ENCODE data around the gene THBS3.
A peak's percentile ranks its signal among the peaks of the same experiment; 100 is the strongest.
"Not testable (repeated sequence)": the region's sequence is repeated elsewhere in the genome, so short reads cannot be mapped to it uniquely, and the experiment has no call there.

THBS3 gene

DNA sequence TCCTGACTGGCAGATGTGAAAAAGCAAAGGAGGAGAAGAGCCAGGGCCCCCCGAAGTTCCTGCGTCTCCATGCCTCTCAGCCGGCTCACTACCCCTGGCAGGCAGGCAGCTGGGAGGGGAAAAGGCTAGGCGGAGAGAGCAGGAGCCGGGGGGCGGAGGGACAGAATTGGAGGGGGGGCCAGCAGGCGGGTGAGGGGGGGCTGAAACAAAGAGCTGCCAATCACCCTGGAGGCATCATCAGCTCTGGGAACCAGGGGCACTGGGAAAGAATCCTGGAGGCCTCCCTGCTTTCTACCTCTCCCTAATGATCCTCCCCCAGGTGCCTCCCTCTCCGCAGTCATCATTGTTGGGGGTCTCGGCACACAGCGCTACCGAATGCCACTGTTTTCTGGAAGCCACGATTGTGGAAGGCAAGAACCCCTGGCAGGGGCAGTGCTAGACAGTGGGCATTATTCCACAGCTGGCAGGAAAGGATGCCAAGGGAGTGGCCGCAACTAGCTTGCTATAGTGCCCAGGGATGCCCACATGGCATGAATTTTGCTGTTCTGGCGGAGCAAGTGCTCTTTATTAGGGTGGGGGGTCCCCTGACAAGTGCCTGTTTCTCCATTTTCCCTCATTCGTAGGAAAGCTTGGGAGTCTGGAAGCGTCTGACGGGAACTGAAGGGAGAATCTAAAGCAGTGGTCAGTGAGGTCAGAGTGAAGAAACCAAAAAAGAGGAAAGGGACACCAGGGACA, at the start of gene THBS3:
Gene THBS3 (minus strand): TSS at position 92 of the 735 bp plus-strand sequence. CDS start 21 bp downstream, at position 71.
- DNase-seq (ENCODE audit: low spot score) = peak; percentile 45

DNA sequence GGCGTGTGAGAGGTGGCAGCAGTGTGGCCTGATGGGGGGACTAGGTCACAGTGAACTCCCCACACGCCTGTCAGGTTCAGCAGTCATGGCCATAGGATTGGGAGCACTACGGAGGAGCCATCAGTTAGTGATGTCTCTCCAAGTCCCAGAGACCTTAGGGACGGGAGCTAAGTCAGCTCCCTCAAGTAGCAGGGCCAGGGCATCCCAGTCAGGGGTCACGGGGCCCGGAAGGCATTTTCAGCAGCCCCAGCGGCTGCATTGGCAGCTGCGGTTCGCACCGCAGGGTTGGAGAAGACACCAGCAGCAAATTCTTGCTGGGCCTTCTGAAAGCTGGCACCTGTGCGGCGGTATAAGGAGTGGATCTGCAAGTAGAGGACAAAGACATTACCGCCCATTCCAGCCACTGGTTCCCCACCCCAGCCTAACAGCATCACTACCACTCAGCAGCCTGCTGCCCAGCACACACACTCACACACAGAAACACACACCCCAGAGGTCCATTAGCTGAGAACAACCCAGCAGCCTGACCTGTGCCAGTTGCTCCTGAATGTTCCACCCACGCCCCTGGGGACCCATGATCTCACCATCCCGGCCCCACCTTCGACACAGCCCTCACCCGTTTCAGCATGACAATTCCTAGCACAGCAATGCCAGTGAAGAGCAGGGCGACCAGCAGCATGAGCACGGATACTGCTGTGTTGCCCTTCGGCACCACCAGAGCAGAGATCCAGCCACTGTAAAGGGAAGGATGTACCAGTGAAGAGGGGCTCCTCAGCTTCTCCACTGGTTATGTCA, 48.6 kb upstream of the THBS3 start:
- no peak for DNase-seq (ENCODE audit: low spot score)

DNA sequence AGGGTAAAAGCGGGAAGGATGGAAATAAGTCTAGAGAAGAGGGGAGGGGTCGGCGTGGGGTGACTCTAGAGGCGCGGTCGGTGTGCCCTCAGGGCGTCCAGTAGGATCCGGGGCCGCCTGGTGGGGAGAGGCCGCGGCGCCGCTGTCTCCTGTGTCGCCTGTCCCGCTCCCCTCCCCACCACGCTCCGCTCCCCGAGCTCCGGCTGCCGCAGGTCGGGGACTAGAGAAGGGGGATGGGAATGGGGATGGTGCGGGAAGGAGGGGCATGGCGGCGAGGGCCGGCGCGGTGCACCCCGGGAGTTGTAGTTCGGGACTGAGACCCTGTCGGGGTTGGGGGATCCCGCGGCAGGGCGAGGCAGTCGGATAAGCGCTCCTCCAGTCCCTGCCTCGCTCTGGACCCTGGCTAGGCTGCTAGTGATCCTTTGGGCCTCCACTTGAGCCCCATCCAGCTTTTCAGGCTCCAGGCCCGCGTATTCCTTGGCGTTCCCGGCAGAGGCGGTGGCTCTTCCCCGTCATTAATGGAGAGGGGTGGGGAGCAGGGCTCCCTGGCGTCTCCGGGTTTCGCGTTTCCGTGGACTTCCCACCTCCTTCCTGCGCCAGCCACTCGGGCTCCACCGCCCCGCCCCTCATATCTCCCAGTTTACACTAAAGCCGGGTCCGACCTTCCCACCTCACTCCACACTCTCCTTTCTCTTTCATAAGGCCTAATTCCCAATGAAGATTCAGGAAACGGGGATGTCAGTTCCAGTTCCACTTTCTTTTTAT, 47.7 kb upstream of the THBS3 start, which contains the start of gene ENTREP3:
Gene ENTREP3 (minus strand): TSS at position 241 of the 765 bp plus-strand sequence. CDS start 606 bp downstream, outside the sequence.
- peak; percentile 76 for DNase-seq (ENCODE audit: low spot score)

DNA sequence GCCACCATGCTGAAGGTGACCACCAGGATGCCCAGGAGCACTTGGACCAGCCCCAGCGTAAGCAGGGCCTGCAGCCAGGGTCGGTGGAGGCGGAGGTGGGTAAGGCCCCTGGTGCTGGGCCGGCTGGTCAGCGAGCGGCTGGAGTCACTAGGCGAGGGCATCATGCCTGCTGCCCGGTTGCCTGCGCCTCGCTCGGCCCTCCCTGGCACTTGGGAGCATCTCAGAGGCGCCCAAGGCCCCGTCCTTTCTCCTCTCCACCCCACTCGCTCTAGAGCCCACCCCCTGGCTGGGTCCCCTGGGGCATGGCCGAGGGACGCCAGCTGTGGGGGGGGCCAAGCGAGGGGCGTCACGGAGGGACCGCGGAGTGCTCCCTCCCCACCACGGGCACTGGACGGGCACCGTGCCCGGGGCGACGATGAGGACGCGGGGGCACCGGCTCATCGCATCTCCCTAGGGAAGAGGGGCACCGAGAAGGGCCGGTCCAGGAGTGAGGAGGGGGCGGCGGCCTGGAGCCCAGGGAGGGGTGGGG, 47.1 kb upstream of the THBS3 start:
- DNase-seq (ENCODE audit: low spot score) = peak; percentile 6

DNA sequence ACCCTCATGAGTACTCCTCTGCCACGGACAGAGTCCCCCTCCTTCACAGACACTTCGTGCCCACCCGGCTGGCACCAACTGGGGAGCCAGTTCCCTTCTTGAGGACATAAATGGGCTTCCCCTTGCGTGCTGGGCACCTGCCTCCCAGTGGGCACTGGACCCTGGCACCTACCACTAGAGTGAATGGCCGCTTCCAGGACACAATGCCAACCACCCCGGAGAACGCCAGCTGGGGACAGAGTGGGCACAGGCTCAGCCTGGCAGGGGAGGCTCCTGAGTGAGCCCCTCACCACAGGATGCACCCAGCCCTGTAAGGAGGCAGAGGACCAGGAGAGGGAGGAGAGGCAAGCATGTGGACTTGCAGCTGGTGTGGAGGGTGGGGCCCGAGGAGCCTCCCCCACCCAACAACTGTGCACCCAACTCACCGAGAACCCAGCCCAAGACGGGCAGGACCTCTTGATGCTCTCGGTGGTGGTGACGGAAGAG, 46.6 kb upstream of the THBS3 start:
- no peak for DNase-seq (ENCODE audit: low spot score)

DNA sequence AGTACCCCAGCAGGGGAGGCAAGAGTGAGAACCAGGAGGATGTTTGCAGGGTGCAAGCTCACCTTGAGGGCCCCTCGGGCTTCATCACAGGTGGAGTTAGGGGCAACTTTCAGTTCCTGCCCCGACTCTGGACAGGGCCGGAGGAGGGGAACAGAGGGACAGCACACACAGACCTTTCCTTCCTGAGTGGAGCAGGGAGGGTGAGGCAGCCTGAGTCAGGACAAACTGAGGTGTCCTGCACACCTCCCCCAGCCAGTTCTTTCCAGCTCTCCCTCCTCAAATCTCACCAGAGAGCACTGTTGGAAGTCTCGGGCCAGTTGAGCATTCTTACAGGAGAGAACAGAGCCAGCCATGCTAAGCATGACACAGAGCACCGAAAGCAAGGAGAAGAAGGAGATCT, 46.1 kb upstream of the THBS3 start:
- DNase-seq (ENCODE audit: low spot score) = peak; percentile 44

DNA sequence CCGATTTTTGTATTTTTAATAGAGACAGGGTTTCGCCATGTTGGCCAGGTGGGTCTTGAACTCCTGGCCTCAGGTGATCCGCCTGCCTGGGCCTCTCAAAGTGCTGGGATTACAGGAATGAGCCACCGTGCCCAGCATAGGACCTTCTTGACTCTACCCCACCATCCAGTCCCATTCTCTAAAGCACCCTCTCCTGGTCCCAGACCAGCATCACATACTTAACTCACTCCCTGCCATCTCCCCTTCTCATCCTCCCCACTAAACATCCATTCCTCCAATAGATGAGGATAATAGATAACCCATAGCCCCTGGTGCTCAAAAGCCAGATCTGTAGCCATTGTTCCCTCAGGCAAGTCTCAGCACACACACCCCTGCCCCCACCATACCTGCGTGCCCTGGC, 45.5 kb upstream of the THBS3 start:
- no peak for DNase-seq (ENCODE audit: low spot score)

DNA sequence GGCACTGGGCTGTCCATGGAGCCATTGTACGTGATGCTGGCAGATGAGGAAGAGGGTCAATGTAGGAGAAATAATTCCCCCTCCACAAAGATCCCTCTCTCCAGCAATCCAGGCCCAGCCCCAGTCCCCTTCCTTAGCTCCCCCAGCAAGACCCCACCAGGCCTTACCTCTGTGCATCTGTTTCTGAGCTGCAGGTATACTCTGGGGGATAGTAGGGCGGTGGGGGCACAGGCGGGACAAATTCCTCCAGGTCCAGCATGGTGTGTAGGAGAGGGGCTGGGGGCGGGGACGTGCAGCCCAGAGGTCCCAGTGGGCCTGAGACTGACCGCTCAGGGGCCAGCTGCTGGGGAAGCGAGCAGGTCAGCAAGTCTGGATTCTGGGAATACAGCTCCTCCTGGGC, 43.9 kb upstream of the THBS3 start:
- no peak for DNase-seq (ENCODE audit: low spot score)

DNA sequence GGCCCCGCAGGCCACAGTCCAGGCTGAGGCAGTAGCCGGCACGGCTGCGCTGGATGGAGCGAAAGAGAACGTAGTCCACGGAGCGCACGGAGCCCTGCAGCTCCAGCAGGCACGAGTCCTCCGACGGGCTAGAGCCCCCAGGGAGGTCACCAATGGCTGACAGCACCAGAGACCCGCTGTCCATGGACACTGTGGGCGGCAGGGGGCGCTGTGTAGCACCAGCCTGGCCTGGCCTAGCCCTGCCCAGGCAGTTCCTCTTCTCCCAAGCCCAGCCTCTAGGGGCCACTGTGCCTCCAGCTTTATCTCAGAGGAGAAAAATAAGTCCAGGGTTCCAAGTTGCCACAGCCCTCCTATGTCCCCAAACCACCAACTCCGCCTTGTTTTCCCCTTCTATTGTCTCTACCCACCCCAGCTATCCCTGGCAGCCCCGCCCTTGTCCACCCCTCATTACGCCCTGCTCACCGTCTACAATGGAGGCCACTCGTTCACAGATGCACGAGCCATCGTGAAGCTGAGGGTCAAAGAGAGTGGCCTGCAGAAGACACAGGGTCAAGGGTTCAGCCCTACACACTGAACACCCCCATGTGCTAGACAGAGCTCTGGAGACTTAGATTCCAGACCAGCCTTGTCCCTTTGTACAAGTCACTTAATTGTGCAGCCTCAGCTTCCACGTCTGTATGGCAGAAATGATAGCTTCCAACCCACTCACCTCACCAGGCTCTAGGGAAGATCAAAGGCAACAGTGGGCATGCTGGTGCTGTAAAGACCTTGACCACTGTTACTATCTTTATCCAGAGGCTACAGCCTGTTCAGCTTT, 43.1 kb upstream of the THBS3 start:
- DNase-seq (ENCODE audit: low spot score) = peak; percentile 90

DNA sequence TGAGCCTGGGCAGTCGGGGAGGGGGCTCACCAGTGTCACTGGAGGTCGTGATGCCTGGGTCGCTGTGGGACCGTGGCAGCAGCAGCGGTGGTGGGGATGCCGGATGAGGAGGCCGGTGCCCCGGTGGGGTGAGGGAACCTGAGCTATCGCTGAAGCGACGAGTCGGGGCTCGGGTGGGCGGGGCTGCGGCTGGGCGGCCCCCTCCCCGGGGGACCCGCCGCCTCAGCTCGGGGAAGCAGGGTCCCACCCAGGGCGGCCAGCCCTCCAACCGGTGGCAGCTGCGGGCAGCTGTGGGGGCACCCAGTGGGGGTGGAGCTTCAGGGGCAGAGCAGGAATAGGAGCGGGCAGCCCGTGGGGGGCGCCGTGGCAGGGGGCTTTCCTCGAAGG, 42.5 kb upstream of the THBS3 start:
- DNase-seq (ENCODE audit: low spot score) = no peak

DNA sequence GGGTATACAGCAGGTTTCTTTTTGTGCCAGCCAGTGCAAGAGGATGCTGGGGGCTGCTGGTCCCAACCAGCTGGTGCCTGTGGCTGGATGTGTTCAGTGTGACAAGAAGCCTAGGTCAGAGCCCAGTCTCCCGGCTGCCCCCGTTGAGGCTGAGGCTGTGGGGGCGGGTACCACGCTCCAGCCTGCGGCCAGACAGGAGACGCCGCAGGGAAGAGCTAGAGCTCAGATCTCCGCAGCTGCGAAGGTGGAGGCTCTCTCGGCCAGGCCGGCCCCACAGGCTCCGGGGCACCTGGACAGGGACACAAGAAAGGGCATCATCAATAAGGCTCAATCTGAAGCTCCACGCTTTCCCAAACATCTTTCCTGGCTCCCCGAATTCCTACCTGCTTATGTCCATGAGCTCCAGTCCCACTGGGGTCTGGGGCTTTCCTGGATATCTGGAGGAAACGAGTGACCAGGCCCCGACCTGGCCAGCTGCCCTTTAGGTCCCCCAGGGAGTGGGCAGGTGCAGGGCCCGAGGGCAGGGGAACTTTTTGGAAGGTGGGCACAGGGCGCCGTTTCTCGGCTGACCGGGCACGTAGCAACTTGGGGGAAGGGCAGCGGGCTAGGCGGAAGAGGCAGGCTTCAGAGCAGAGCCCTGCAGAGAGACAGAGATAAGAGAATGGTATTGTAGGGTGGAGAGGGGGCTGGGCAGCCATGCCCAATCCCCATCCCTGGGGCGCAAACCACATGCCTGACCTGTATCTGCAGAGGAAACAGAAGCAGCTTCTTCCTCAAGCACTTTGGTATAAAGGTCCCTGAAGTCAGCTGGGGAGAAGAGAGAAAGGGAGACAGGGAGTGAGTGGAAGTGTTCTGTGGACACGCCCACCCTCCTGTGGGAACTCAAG, 40.2 kb upstream of the THBS3 start:
- no peak for DNase-seq (ENCODE audit: low spot score)

DNA sequence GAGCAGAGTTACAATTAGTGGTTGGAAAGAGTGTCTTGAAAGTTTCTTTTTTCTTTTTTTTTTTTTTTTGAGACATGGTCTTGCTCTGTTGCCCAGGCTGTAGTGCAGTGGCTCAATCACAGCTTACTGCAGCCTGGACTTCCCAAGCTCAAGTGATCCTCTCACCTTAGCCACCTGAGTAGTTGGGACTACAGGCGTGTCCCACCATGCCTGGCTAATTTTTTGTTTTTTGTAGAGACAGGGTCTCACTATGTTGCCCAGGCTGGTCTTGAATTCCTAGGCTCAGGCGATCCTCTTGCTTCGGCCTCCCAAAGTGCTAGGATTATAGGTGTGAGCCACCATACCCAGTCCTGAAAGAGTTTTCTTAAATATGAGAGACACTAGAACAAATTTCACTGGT, 39.1 kb upstream of the THBS3 start:
- not testable (repeated sequence) for DNase-seq (ENCODE audit: low spot score)

DNA sequence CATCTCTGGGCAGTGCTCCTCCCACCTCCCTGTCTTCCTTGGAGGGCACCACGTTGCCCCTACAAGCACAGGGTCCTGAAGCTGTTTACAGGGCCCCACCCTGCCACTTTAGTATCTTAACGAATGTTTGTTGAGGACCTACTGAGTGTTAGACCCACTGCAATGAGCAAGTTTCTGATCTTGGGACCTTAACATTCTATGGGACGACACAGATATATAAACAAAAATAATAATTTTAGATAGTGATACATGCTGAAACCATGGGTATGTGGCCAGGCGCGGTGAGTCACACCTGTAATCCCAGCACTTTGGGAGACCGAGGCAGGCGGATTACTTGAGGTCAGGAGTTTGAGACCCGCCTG, 37.4 kb upstream of the THBS3 start:
- no peak for DNase-seq (ENCODE audit: low spot score)

DNA sequence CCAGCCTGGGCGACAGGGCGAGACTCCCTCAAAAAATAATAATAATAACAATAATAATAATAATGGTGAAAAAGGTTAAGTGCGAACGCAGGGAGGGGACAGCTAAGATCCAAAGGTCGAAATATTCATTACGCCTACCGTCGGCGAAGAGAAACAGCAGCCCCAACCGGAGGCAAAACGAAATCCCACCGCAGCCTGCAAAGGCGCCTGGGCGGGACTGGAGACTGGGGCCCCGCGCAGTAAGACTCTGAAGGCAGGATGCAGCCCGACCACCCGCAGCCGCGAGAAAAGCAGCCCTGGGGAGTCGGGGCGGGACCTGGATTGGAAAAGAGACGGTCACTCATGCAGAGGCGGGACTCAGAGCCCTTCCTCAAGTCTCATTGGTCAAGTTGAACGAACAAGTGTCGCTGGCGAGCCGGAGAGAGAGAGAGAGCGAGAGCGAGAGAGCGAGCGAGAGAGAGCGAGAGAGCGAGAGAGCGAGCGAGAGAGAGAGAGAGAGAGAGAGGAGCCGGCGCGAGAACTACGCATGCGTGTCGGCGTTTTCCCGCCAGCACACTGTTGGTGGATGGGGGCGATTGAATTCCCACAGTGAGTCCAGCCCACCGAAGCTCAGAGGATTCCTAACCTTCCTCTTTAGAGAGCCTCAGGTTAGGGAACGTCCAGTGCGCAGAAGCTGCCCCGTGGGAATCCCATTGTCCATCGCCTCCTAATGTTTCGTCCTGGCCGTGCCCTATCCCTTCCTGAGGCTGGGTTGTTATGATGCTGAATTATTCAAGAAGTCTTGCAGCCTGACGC, 36.9 kb upstream of the THBS3 start:
- DNase-seq (ENCODE audit: low spot score) = peak; percentile 99

DNA sequence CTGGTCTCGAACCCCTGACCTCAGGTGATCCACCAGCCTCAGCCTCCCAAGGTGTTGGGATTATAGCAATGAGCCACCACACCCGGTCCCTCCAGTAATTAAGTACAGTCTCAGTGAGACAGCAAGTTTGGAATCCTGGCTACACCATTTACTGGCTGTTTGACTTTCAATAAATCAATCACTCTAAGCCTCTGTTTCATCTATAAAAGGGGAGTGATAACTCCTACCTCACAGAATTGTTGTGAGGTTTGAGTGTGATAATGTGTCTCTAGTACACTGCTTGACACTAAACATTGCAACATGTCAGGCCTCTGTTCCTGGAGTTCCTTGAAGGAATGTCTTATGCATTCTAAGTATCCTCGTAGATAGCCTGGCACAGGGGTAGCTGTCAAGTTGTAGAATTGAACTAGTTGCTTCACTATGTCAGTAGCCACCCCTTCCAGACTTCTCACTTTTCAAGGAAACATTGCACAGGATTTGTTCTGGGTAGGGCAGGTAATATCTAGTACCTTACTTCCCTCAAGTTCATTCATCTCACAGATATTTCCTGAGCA, 35.2 kb upstream of the THBS3 start:
- DNase-seq (ENCODE audit: low spot score) = no peak

DNA sequence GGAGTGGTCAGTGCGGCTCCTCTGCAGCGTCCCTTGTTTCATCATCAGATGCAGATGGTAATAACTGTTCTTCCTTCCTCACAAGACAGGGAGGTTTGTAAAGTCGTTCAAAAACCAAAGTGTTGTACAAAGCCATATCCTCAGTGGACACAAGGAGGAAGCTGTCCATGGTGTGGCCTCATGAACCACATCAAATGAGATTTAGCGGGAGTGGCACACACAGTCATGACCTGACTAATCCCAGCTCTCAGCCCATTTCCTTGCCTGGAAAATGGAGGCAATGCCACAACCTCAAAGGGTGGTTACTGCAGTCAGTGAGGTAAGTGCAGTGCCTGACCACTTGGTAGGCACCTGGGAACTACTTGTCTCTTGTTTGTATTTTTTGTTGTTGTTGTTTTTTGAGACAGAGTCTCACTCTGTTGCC, 34.2 kb upstream of the THBS3 start:
- DNase-seq (ENCODE audit: low spot score) = no peak

DNA sequence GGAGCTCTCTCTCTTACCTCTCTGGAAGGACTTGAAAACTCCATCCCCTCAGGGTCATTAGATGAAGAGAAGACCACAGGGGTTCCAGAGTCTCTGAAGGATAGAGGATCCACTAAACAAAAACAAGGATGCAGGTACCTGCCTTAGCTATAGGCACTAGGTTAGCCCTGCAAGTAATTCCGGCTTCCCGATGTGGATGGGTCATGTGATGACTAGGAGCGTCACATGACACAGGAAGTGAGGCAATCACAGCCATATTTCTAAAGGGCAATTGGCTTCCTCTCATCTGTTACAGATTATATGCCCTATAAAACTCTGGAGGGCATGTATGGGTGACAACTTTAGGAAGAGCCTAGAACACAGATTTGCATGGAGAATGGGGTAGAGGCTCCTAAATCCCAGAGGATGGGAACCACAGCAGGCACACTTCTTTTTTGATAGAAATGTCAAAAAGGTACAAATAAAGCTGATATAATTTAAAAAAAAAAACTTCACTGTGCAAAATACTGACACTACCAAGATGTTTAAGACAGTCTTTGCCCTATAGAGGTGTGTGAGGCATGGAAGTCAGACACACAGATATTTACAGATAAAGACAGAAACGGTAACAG, 33.5 kb upstream of the THBS3 start:
- DNase-seq (ENCODE audit: low spot score) = peak; percentile 80

DNA sequence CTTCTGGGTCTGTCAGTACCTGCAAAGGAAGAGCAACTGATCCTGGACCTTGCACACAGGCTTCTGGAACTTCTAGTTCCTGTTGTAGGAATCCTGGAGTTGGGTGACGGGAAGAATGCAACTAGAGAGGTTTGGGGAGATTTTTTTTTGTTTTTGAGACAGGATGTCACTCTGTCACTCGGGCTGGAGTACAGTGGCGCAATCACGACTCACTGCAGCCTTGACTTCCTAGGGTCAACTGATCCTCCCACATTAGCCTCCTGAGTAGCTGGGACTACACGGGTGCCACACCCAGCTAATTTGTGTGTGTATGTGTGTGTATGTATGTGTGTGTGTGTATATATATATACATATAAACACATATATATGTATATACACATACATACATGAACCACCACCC, 28.8 kb upstream of the THBS3 start:
- no peak for DNase-seq (ENCODE audit: low spot score)

DNA sequence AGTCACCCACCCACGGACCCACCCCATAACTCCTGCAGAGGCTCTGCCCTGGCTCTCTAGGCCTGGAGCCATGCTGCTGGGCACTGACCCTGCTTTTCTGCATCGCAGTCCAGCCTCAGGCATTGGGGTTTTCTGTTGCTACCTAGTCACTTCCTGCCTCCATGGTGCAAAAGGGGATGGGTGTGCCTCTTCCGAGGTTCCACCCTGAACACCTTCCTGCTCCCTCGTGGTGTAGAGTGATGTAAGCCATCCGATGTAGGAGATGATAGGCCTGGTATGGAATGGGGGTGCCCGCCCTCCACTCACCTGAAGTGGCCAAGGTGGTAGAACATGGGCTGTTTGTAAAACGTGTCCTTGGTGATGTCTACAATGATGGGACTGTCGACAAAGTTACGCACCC, 27.7 kb upstream of the THBS3 start:
- not testable (repeated sequence) for DNase-seq (ENCODE audit: low spot score)

Data from kidney tubule cell (primary cell).